Mesodermal cell (in vitro differentiated cells): ENCODE data around the gene CARD19.
A peak's percentile ranks its signal among the peaks of the same experiment; 100 is the strongest.

Source experiments
- H3K27ac ChIP-seq: 2 replicates; pipeline ENCODE4 v1.7.0; 2013; ENCODE audit warnings: mild to moderate bottlenecking, low read depth, low read length, moderate library complexity; ENCODE audit not compliant: severe bottlenecking
- H3K36me3 ChIP-seq: 2 replicates; pipeline ENCODE4 v1.7.1; 2013; ENCODE audit warnings: mild to moderate bottlenecking, low read length, moderate library complexity; ENCODE audit not compliant: control insufficient read depth, insufficient read depth
- H3K4me1 ChIP-seq: one replicate; pipeline ENCODE4 v1.7.1; 2013; ENCODE audit warnings: mild to moderate bottlenecking, low read length; ENCODE audit not compliant: insufficient read depth, control insufficient read depth, poor library complexity, severe bottlenecking
- H3K4me3 ChIP-seq: 2 replicates; pipeline ENCODE4 v1.7.0; 2013; ENCODE audit warnings: low read length, control low read depth, mild to moderate bottlenecking; ENCODE audit not compliant: insufficient read depth, poor library complexity, severe bottlenecking; ENCODE audit errors: extremely low read depth
- H3K9me3 ChIP-seq: 2 replicates; pipeline ENCODE4 v1.7.1; 2013; ENCODE audit warnings: mild to moderate bottlenecking, low read length, moderate library complexity; ENCODE audit not compliant: control insufficient read depth
- WGBS, 2 experiments: methylation state at CpG; one replicate each; pipeline ENCODE4 v1.1.5; 2013; ENCODE audit warnings: missing lambda C conversion rate in 2 of 2; ENCODE audit not compliant: insufficient coverage in 2 of 2; 5-methylcytosine and 5-hydroxymethylcytosine counted together

The CARD19 gene

DNA sequence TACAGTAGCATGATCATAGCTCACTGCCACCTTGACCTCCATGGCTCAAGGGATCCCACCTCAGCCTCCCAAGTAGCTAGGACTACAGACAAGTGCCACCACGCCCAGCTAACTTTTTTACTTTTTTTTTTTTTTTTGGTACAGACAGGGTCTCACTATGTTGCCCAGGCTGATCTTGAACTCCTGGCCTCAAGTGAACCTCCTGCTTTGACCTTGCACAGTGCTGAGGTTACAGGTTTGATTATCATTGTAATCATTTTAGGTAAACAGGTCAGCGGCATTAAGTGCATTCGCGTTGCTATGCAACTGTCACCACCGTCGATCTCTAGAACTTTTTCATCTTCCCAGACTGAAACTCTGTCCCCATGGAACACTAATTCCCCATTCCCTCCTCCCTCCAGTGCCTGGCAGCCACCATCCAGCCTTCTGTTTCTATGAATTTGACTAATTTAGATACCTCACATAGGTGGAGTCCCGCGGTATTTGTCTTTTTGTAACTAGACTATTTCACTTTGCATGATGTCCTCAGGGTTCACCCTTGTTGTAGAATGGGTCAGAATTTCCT lies 5.8 kb upstream of the CARD19 start:
- WGBS, 2 experiments = 93 to 97% methylated on average over 3 to 6 of the region's 8 CpGs
- Histone ChIP-seq H3K4me3 (no peak overlapping the region), H3K4me1 (no peaks in the 10 kb centered on the region), H3K36me3 (no peaks in the 10 kb centered on the region), H3K9me3 (peaks cover 10% of the 10 kb centered on the region), H3K27ac (no peak overlapping the region)

DNA sequence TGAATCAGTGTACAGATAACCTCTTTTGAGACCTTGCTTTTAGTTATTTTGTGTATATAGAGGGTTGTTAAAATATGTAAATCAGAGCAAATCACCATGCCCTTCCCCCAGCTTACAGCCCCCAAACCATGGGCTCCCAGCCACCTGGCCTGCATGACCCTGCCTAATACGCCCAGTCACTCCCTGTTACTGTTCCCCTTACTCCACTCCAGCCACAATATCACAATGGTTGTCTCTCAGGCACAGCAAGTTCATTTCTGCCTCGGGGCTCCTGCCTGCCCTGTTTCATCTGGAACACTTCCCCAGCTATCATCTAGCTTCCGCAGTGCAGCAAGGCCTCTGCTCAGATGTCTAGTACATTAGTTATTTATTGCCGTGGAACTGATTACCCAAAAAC lies 5.0 kb upstream of the CARD19 start:
- no peak overlapping the region for H3K27ac ChIP-seq
- peaks cover 10% of the 10 kb centered on the region for H3K9me3 ChIP-seq
- WGBS, 2 experiments = 86 to 97% methylated on average over 2 to 4 of the region's 4 CpGs
- H3K4me3 ChIP-seq = no peak overlapping the region
- H3K4me1 ChIP-seq = no peaks in the 10 kb centered on the region
- no peaks in the 10 kb centered on the region for H3K36me3 ChIP-seq

DNA sequence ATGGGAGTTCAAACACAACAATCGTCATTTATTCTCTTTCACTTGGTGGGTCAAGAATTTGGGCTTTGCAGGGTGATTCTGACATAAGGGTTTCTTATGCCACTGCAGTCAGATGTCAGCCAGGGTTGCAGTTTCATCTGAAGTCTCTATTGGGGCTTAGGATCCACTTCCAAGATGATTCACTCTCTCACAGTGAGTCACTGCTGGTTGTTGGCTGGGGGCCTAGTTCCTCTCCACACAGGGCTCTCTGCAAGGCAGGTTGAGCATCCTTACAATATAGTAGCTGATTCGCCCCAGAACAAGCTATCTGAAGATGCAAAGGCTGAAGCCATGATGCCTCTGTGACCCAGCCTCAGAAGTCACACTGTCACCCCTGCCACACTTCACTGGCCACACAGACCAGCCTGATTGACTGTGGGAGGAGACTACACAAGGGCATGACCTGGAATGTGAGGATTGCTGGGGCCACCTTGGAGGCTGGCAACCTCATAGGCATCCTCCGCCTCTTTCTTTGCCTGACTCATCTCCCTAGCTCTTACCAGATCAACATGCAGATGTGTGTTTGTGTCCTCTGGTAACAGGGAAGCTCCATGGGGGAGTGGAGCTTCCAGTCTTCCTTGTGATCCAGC lies 4.5 kb upstream of the CARD19 start:
- 100% methylated on average over 1 of the region's 3 CpGs for WGBS, 2 experiments

DNA sequence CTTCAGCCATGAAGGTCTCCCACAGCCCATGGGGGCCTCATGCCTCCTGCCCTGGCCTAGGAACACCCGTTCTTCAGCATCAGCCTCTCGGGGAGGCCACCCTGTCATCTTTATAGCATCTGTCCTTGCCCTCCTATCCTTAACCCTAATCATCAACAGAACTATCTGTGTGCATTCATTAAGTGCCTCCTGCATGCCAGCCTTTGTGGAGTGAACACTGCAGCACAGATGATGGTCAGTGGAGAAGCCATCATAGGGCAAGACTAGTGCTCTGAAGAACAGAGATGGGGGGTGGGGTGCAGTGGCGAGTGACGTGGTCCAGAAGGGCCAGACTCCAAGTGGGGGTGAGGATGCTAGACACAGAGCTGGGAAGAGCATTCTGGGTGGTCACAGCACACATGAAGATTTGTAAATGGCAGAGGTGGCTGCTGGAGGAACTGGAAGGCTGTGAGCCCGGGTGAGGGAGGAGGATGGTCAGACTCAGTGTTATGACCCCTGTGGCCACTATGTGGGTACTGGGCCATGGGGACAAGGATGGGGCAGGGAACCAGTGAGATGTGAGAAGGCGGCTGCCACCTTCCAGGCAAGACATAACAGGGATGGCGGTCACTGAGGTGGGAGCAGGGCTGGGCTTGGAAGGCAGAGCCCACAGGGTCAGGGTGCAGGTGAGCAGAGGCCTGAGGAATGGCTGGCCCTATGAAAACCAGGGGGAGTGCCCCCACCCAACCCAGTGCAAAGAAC lies 3.6 kb upstream of the CARD19 start:
- Histone ChIP-seq H3K9me3 (peaks cover 10% of the 10 kb centered on the region), H3K4me3 (no peak overlapping the region), H3K27ac (no peak overlapping the region), H3K36me3 (no peaks in the 10 kb centered on the region), H3K4me1 (peaks cover 7% of the 10 kb centered on the region)
- WGBS, 2 experiments = 89% methylated on average over 6 to 7 of the region's 7 CpGs

More for the DNA sequence above, 4.5 kb upstream of the CARD19 start:
- H3K27ac ChIP-seq = no peak overlapping the region
- no peaks in the 10 kb centered on the region for H3K4me1 ChIP-seq
- H3K9me3 ChIP-seq = peaks cover 10% of the 10 kb centered on the region
- H3K4me3 ChIP-seq = no peak overlapping the region
- no peaks in the 10 kb centered on the region for H3K36me3 ChIP-seq

DNA sequence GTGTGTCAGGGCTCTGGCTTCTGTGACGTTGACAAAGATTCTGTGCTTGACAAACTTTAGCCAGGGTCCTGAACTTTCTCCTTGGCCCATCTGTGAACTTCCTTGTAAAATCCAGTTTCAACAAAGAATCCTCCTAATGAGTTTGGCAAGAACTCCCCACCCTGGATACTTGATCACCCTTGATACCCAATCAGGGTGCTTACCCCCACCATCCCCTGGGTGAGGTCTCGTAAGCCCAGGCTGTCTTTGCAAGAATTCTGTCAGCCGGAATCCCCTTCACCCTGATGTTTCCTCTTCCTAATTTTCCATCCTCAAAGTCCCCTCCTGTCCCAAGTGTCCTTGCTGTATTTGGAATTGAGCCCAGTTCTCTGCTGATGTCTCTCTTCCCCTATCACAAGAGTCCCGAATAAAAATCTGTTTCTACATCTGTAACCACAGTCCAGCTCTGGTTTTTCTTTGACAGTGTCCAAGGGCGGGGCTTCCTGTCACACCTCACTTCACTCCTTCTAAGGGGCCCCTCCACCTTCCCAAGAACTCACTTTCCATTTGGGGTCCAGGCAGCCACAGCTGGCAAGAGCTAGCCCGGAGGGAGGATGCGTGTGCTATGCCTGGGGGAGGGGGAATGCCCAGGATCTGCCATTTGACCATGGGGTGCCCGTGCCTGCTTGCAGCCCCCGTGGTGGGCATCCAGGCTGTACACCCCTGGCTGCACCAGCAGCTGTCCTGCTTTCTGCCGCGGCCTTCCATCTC lies 2.7 kb upstream of the CARD19 start:
- H3K27ac ChIP-seq = no peak overlapping the region
- H3K36me3 ChIP-seq = no peaks in the 10 kb centered on the region
- no peak overlapping the region for H3K4me3 ChIP-seq
- WGBS, 2 experiments = 92 to 93% methylated on average over 10 of the region's 11 CpGs
- H3K4me1 ChIP-seq = peaks cover 13% of the 10 kb centered on the region
- H3K9me3 ChIP-seq = peaks cover 10% of the 10 kb centered on the region

DNA sequence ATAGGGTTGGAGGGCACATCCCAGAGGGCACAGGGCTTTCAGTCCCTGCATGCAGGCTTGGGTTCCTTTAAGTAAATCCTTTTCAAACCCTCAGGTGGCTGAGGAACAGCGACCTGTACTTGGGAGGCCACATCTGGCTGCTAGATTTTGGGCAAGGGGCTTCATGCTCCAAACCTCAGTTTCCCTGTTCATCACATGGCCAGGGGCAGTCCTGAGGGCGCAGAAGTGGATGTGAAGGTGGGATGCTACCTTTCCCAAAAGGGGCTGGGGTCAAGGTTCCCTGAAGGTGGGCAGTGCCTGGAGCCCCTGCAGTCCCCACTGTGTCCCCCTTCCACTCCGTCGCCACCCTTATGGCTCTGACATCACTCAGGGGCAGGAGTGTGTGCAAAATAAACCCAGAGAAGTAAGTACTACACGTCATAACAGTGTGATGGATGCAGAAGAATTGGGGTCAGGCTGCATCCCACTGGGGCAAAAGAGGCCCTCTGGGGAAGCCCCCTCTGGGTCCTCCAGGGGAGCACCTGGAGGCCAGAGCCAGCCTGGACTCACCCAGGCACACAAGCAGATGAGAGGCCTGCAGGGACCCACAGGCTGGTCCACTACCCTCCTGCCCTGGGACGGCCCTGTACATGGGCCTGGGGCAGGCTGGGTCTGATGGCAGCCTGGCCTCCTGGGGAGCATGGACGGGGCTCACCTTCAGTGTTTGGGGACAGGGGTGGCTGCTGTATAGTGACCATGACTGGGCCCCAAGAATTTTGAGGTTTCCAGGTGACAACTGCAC lies 1.9 kb upstream of the CARD19 start:
- no peaks in the 10 kb centered on the region for H3K36me3 ChIP-seq
- H3K4me1 ChIP-seq = peaks cover 16% of the 10 kb centered on the region
- no peak overlapping the region for H3K4me3 ChIP-seq
- H3K27ac ChIP-seq = no peak overlapping the region
- peaks cover 10% of the 10 kb centered on the region for H3K9me3 ChIP-seq
- WGBS, 2 experiments = 96 to 97% methylated on average over 4 to 5 of the region's 7 CpGs

DNA sequence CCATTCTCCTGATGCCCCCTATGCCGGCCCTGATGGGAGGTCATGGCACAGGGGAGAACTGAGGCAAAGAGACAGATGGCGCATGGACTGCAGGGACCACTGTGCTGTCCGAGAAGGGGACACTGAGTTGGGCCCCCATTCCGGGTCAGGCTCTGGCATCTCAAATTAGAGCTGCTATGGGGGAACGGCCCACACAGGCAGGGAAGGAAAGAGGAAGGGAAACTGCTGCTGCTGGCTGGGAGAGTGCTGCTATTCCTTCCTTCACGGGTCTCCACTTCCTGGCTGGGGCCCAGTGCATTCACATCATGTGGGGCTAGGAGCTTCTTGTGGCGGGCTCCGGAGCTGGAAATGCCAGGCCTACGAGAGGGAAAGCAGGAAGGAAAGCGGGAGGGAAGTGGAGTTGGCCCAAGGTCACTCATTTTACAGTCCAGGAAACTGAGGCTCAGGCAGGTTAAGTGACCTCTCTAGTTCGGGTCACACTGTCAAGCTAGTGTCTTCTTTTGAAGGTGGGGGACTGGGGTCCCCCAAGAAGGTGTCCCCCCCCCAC lies 1.3 kb upstream of the CARD19 start:
- WGBS, 2 experiments = 69 to 84% methylated on average over 9 to 11 of the region's 11 CpGs
- H3K4me3 ChIP-seq = peak overlapping the region; percentile 35
- H3K36me3 ChIP-seq = no peaks in the 10 kb centered on the region
- peak overlapping the region; percentile 87 for H3K27ac ChIP-seq
- H3K9me3 ChIP-seq = peaks cover 10% of the 10 kb centered on the region
- H3K4me1 ChIP-seq = peaks cover 16% of the 10 kb centered on the region

DNA sequence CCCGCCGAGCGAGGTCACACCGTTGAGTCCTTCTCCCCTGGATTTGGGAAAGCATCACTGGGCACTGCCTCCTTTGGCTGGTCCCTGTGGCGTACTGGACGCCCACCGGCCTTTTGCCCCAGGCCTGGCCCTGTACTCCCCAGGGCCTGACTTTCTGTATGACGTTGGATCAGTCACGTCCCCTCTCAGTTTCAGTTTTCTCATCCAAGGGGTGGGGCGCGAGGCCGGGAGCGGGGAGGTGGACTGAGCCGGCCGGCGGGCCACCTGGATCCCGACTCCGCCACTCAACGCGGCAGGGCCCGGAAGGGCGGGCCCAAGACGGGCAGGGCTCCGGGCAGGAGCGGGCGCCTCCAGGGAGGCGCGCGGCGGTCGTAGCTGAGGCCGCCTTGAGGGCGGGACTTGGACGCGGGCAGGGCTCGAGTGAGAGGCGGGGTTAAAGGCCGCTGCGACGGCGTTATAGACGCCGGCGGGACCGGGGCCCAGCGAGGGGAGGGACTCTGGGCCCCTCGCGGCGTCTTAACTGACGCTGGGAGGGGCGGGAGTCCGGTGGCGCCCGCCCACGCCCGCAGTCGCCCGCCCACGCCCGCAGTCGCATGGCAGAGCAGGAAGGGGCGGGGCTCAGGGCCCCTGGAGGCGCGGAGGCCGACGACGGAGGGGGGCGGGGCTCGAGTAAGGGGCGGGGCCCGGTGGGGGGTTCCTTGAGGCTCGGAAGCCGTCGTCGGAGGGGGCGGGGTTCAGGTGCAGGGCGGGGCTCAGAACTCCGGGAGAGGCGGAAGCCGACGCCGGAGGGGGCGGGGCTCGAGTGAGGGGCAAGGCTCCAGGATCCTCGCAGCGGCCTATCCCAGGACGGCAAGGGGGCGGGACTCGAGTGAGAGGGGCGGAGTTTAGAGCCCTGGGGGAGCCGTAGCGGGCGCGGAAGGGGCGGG lies 549 bp upstream of the CARD19 start:
- Histone ChIP-seq H3K27ac (peak overlapping the region; percentile 87), H3K36me3 (no peaks in the 10 kb centered on the region), H3K4me1 (peaks cover 16% of the 10 kb centered on the region), H3K9me3 (peaks cover 10% of the 10 kb centered on the region), H3K4me3 (peak overlapping the region; percentile 88)
- 11 to 12% methylated on average over 45 to 55 of the region's 95 CpGs for WGBS, 2 experiments

DNA sequence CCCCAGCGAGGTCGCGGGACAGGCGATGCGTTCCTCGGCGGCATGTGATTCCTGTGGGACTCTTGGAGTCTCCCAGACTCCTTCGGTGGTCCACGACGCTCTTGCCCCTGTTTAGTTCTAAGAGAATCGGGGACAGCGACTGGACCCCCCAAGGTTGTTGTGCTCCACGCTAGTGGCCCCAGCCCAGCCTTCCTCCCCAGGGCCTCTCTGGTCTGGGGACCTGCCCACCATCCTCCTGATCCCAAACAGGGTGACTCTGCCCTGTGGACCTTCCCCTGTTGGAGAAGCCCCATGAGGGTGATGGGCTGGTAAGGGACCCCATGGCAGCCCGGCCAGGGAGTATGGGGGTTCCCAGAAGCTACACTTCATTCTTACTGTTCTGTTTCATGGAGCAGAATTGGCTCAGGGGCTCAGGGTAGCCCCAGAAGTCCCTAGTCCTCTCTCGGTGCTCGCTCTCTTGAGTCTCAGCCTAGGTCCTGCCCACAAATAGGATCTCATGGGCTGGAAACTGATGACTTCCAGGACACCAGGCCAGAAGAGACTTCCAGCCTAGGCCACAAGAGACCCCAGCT lies 880 bp downstream of the CARD19 start:
- no peaks in the 10 kb centered on the region for H3K9me3 ChIP-seq
- H3K27ac ChIP-seq = no peak overlapping the region
- H3K4me1 ChIP-seq = peaks cover 16% of the 10 kb centered on the region
- H3K4me3 ChIP-seq = peak overlapping the region; percentile 88
- no peaks in the 10 kb centered on the region for H3K36me3 ChIP-seq
- WGBS, 2 experiments = 36 to 39% methylated on average over 14 to 16 of the region's 16 CpGs
